Neural cell (in vitro differentiated cells): Measurements from ENCODE around the gene SLX4IP. TPM values are rescaled to one million over a fixed set of nuclear protein-coding genes. Genes with fewer than 3 reads are reported as not detected.

Experiments
- H2AFZ ChIP-seq: fragments of 200-600, 300-800 bp; sonication (generic), shearing (Covaris generic); 2 replicates; pipeline ENCODE4 v1.6.0; 2014; ENCODE audit warnings: low read depth, mild to moderate bottlenecking, antibody characterized with exemption, low read length, moderate library complexity
- H3F3A ChIP-seq: fragments of 200-600 bp; shearing (Covaris generic); 2 replicates; pipeline ENCODE4 v1.6.1; 2016; ENCODE audit warnings: mild to moderate bottlenecking, moderate library complexity, mixed read lengths, antibody characterized with exemption, low read length; ENCODE audit not compliant: insufficient read depth, poor library complexity, severe bottlenecking
- H3K27ac ChIP-seq: fragments of 200-600, 300-800 bp; sonication (generic), shearing (Covaris generic); 2 replicates; pipeline ENCODE4 v1.5.1; 2014; ENCODE audit warnings: mild to moderate bottlenecking, low read length, moderate library complexity
- H3K27me3 ChIP-seq: fragments of 300-800, 200-600 bp; sonication (generic), shearing (Covaris generic); 2 replicates; pipeline ENCODE4 v1.6.0; 2014; ENCODE audit warnings: mild to moderate bottlenecking, low read depth, low read length, moderate library complexity; ENCODE audit not compliant: insufficient read depth
- H3K36me3 ChIP-seq: fragments of 300-800, 200-600 bp; sonication (generic), shearing (Covaris generic); 2 replicates; pipeline ENCODE4 v1.5.1; 2014; ENCODE audit warnings: mild to moderate bottlenecking, antibody characterized with exemption, low read length, moderate library complexity; ENCODE audit not compliant: insufficient read depth
- H3K4me2 ChIP-seq: fragments of 300-800, 200-600 bp; sonication (generic), shearing (Covaris generic); 2 replicates; pipeline ENCODE4 v1.6.0; 2014; ENCODE audit warnings: mild to moderate bottlenecking, low read length
- H3K4me3 ChIP-seq: fragments of 300-800, 200-600 bp; sonication (generic), shearing (Covaris generic); 2 replicates; pipeline ENCODE4 v1.5.1; 2014; ENCODE audit warnings: mild to moderate bottlenecking, low read length, moderate library complexity
- H3K79me2 ChIP-seq: fragments of 200-600 bp; shearing (Covaris generic); replicated peaks from 2 replicates; pipeline ENCODE4 v1.6.0; 2014; ENCODE audit warnings: mild to moderate bottlenecking, low read length, moderate library complexity; ENCODE audit not compliant: insufficient read depth
- H3K9ac ChIP-seq: fragments of 300-800, 200-600 bp; sonication (generic), shearing (Covaris generic); 2 replicates; pipeline ENCODE4 v1.6.1; 2016; ENCODE audit warnings: mild to moderate bottlenecking, low read length, mixed read lengths
- H3K9me2 ChIP-seq: fragments of 200-600 bp; shearing (Covaris generic); 2 replicates; pipeline ENCODE4 v1.6.1; 2016; ENCODE audit warnings: mild to moderate bottlenecking, low read length, mixed read lengths; ENCODE audit not compliant: insufficient read depth
- H3K9me3 ChIP-seq: fragments of 200-600, 300-800 bp; sonication (generic), shearing (Covaris generic); 2 replicates; pipeline ENCODE4 v1.6.1; 2016; ENCODE audit warnings: mild to moderate bottlenecking, mixed run types, low read length, moderate library complexity, mixed read lengths
- H4K20me1 ChIP-seq: fragments of 200-600 bp; shearing (Covaris generic); 2 replicates; pipeline ENCODE4 v1.6.1; 2016; ENCODE audit warnings: mild to moderate bottlenecking, mixed run types; ENCODE audit not compliant: insufficient read depth
- EP300 ChIP-seq: fragments of 450-650 bp; conservative IDR thresholded peaks from 2 replicates; pipeline ENCODE4 v1.6.1; 2014; ENCODE audit warnings: antibody characterized with exemption, mild to moderate bottlenecking, moderate library complexity; ENCODE audit not compliant: poor library complexity, severe bottlenecking
- EZH2 ChIP-seq: fragments of 200-600, 300-800 bp; shearing (Covaris generic), sonication (generic); IDR thresholded peaks from 2 replicates; pipeline ENCODE4 v1.6.1; 2014; ENCODE audit warnings: antibody characterized with exemption, low read length, borderline replicate concordance, mild to moderate bottlenecking; ENCODE audit not compliant: insufficient read depth, poor library complexity, severe bottlenecking
- MXI1 ChIP-seq: fragments of 450-650 bp; conservative IDR thresholded peaks from 2 replicates; pipeline ENCODE4 v1.6.1; 2014; ENCODE audit warnings: antibody characterized with exemption, mild to moderate bottlenecking; ENCODE audit not compliant: poor library complexity, severe bottlenecking
- POLR2AphosphoS5 ChIP-seq: IDR thresholded peaks from 2 replicates; pipeline ENCODE4 v1.6.1; 2012
- RAD21 ChIP-seq: fragments of 450-650 bp; conservative IDR thresholded peaks from 2 replicates; pipeline ENCODE4 v1.6.1; 2014; ENCODE audit warnings: antibody characterized with exemption, mild to moderate bottlenecking, moderate library complexity
- SMC3 ChIP-seq: fragments of 450-650 bp; conservative IDR thresholded peaks from 2 replicates; pipeline ENCODE4 v1.6.1; 2014; ENCODE audit warnings: antibody characterized with exemption, mild to moderate bottlenecking, moderate library complexity; ENCODE audit not compliant: poor library complexity
- TAF1 ChIP-seq: IDR thresholded peaks from 2 replicates; pipeline ENCODE4 v1.6.1; 2012; ENCODE audit warnings: low read depth
- polyA plus RNA-seq: library from polyadenylated mRNA; depleted of rRNA; stranded (reverse); fragments of >200 nt; gene quantifications from 2 replicates; pipeline ENCODE4 v1.2.3, GENCODE V29; 2014
- TF ChIP-seq, protein P1 (sequence below): fragments of 450-650 bp; IDR thresholded peaks from 2 replicates; pipeline ENCODE4 v1.5.1; 2014; ENCODE audit warnings: antibody characterized with exemption, mild to moderate bottlenecking, moderate library complexity; ENCODE audit not compliant: poor library complexity, severe bottlenecking
- TF ChIP-seq, protein P2 (sequence below): IDR thresholded peaks from 2 replicates; pipeline ENCODE4 v1.6.1; 2012; ENCODE audit warnings: borderline replicate concordance

The SLX4IP gene
- polyA plus RNA-seq, 1 donor from 2014 or later = 6.4 TPM

DNA sequence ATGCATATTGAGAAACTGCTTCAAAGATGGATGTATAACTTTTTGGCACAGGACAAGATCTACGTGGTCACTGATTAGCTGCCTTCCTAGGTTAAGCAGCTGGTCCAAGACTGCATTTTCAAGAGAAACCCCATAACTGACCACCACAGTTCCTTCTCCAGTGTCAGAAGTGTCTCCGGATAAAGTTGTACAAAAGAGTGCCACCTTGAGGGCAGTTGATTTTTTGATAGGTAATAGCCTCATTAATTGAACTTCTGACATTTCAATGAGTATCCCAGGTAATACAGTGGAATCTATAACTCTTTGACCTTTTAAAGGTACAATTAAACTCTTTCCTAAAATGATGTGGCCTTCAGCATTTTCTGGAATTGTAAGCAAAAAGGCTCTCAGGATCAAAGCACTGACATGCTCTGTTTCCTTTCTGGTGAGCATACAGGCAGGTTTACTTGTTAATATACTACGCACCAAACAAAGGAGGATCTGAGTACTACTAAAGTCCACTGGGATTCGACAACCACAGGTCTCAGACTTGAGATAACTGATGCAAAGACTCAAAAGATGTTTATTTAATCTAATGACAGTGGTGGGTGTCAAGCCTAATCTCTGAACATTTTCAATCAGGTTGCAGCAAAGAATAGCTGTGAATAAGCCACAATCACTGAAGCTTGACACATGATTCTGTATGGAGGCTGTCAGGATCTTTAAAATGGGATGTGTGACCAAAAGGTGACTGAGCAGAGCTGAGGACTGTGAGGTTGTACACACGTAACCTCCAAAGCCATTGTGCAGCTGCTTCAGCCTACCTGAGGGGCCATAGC lies 22.3 kb upstream of the SLX4IP start:
- TF ChIP-seq, protein P1, sequence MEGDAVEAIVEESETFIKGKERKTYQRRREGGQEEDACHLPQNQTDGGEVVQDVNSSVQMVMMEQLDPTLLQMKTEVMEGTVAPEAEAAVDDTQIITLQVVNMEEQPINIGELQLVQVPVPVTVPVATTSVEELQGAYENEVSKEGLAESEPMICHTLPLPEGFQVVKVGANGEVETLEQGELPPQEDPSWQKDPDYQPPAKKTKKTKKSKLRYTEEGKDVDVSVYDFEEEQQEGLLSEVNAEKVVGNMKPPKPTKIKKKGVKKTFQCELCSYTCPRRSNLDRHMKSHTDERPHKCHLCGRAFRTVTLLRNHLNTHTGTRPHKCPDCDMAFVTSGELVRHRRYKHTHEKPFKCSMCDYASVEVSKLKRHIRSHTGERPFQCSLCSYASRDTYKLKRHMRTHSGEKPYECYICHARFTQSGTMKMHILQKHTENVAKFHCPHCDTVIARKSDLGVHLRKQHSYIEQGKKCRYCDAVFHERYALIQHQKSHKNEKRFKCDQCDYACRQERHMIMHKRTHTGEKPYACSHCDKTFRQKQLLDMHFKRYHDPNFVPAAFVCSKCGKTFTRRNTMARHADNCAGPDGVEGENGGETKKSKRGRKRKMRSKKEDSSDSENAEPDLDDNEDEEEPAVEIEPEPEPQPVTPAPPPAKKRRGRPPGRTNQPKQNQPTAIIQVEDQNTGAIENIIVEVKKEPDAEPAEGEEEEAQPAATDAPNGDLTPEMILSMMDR = peak; percentile 31
- TF ChIP-seq MXI1 (no peak), POLR2AphosphoS5 (no peak), SMC3 (no peak), EP300 (no peak), EZH2 (no peak), RAD21 (peak; percentile 12), TAF1 (no peak)
- TF ChIP-seq, protein P2, sequence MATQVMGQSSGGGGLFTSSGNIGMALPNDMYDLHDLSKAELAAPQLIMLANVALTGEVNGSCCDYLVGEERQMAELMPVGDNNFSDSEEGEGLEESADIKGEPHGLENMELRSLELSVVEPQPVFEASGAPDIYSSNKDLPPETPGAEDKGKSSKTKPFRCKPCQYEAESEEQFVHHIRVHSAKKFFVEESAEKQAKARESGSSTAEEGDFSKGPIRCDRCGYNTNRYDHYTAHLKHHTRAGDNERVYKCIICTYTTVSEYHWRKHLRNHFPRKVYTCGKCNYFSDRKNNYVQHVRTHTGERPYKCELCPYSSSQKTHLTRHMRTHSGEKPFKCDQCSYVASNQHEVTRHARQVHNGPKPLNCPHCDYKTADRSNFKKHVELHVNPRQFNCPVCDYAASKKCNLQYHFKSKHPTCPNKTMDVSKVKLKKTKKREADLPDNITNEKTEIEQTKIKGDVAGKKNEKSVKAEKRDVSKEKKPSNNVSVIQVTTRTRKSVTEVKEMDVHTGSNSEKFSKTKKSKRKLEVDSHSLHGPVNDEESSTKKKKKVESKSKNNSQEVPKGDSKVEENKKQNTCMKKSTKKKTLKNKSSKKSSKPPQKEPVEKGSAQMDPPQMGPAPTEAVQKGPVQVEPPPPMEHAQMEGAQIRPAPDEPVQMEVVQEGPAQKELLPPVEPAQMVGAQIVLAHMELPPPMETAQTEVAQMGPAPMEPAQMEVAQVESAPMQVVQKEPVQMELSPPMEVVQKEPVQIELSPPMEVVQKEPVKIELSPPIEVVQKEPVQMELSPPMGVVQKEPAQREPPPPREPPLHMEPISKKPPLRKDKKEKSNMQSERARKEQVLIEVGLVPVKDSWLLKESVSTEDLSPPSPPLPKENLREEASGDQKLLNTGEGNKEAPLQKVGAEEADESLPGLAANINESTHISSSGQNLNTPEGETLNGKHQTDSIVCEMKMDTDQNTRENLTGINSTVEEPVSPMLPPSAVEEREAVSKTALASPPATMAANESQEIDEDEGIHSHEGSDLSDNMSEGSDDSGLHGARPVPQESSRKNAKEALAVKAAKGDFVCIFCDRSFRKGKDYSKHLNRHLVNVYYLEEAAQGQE = no peak
- H3K79me2 ChIP-seq = peaks cover 4% of the 10 kb centered on the region
- no peaks in the 10 kb centered on the region for H3K9me2 ChIP-seq
- H3K4me3 ChIP-seq = no peak overlapping the region
- no peak overlapping the region for H3K27ac ChIP-seq
- H3F3A ChIP-seq = no peaks in the 10 kb centered on the region
- no peaks in the 10 kb centered on the region for H3K27me3 ChIP-seq
- H3K9me3 ChIP-seq = no peaks in the 10 kb centered on the region
- no peaks in the 10 kb centered on the region for H4K20me1 ChIP-seq
- no peak overlapping the region for H3K4me2 ChIP-seq
- H3K36me3 ChIP-seq = no peaks in the 10 kb centered on the region
- no peak overlapping the region for H3K9ac ChIP-seq
- H2AFZ ChIP-seq = no peak overlapping the region

- Histone ChIP-seq H2AFZ (no peak overlapping the region), H3K27ac (no peak overlapping the region), H3K4me2 (no peak overlapping the region)
These were observed 20.0 kb upstream of the SLX4IP start for GRCh38 chr20:10415013-10415650.

More at GRCh38 chr20:10415013-10415650, 20.0 kb upstream of the SLX4IP start:
- Histone ChIP-seq H3K36me3 (no peaks in the 10 kb centered on the region), H3K79me2 (peaks cover 4% of the 10 kb centered on the region), H4K20me1 (no peaks in the 10 kb centered on the region), H3K9me3 (no peaks in the 10 kb centered on the region), H3K27me3 (no peaks in the 10 kb centered on the region), H3F3A (no peaks in the 10 kb centered on the region), H3K4me3 (no peak overlapping the region), H3K9ac (no peak overlapping the region), H3K9me2 (no peaks in the 10 kb centered on the region)
- TF ChIP-seq SMC3 (no peak), POLR2AphosphoS5 (no peak), EZH2 (no peak), EP300 (no peak)
- TF ChIP-seq, protein P1 = no peak
- TF ChIP-seq, protein P2 = no peak
